Thymus (tissue), 11 donors: ENCODE measurements around the gene KIF2A. TPM values are rescaled to one million over a fixed set of nuclear protein-coding genes. Genes with fewer than 3 reads are reported as not detected.

Experiments used
- DNase-seq, 9 donors: peaks; one replicate each; pipeline ENCODE4 v3.0.0-alpha.2; 2013; ENCODE audit warnings: low spot score in 9 of 9, low read depth in 6 of 9, missing footprints in 1 of 9
- H3K27ac ChIP-seq, 2 donors: one replicate each; pipeline ENCODE4 v1.5.1; 2013; ENCODE audit warnings: control low read depth in 1 of 2, low read depth in 1 of 2, low read length in 1 of 2, mild to moderate bottlenecking in 1 of 2, moderate library complexity in 1 of 2
- H3K27me3 ChIP-seq, 2 donors: one replicate each; pipeline ENCODE4 v1.5.1; 2013; ENCODE audit warnings: low read length in 1 of 2; ENCODE audit not compliant: control insufficient read depth in 2 of 2, insufficient read depth in 1 of 2
- H3K36me3 ChIP-seq, 2 donors: one replicate each; pipeline ENCODE4 v1.5.1; 2013; ENCODE audit warnings: low read length in 1 of 2, mild to moderate bottlenecking in 1 of 2, moderate library complexity in 1 of 2; ENCODE audit not compliant: control insufficient read depth in 2 of 2, insufficient read depth in 2 of 2
- H3K4me1 ChIP-seq, 2 donors: one replicate each; pipeline ENCODE4 v1.5.1; 2013; ENCODE audit warnings: low read length in 2 of 2; ENCODE audit not compliant: control insufficient read depth in 2 of 2, insufficient read depth in 2 of 2
- H3K4me3 ChIP-seq, 2 donors: one replicate each; pipeline ENCODE4 v1.5.1; 2013; ENCODE audit warnings: low read length in 2 of 2, control low read depth in 1 of 2, mild to moderate bottlenecking in 1 of 2
- H3K9me3 ChIP-seq, 2 donors: one replicate each; pipeline ENCODE4 v1.5.1; 2013; ENCODE audit warnings: low read length in 1 of 2, mild to moderate bottlenecking in 1 of 2; ENCODE audit not compliant: control insufficient read depth in 2 of 2, insufficient read depth in 1 of 2
- WGBS: extraction: QIAGEN DNeasy Blood & Tissue Kit; methylation state at CpG from one replicate; pipeline ENCODE4 v1.1.7; 2013; 5-methylcytosine and 5-hydroxymethylcytosine counted together
- polyA plus RNA-seq: library from polyadenylated mRNA; stranded (reverse); fragments of 200-250 nt; gene quantifications from one replicate; pipeline ENCODE4 v1.2.3, GENCODE V29; 2013
- total RNA-seq: library from RNA; stranded (reverse); fragments of 120-200 nt; gene quantifications from one replicate; pipeline ENCODE4 v1.2.4, GENCODE V29; 2013
- donor health status: healthy.

The KIF2A gene
- total and polyA plus RNA-seq, 2 donors = 14.7 to 70.5 TPM

DNA sequence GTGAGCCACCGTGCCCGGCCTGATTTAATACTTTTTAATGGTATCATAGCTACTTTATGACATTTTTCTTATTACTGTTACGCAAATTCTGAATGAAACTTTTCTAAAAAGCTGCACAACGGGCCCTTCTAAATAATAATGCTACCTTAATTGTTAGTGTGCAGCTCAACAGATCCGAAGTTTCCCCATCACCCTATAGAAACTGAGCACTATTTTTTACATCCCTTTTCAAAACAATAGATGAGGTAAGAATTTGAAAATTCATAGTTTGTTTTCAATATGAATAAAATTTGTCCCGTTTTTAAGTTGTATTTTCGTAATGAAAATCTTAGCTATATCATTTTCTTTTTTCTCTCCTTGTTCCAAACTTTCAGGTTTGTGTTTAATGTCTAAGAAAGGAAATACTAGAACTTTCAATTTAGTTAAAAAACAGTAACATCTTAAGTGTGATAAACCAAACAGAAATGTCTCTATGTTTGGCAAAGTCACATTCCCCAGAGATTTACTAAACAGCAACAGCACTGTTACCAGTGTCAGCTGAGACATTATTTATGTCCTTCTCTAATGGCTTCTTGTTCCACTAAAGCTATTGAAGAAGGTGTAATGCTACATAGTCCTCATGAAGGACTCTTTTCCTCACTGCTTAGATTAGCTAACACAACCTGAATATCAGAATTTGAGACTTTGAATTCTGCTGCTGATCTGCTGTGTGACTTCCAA, 22.9 kb downstream of the KIF2A start:
- no peak overlapping the region for H3K27ac ChIP-seq

GRCh38 chr5:62330302-62330701, 24.3 kb downstream of the KIF2A start:
- H3K4me3 ChIP-seq = no peak overlapping the region

More for the DNA sequence above, 22.9 kb downstream of the KIF2A start:
- H3K27me3 ChIP-seq = no peaks in the 10 kb centered on the region
- no peak for DNase-seq
- no peak overlapping the region for H3K4me3 ChIP-seq
- H3K9me3 ChIP-seq = no peaks in the 10 kb centered on the region
- peaks cover 3 to 5% of the 10 kb centered on the region in 2 donors for H3K36me3 ChIP-seq
- WGBS = 97% methylated on average over 7 of the region's 7 CpGs
- no peaks in the 10 kb centered on the region for H3K4me1 ChIP-seq

GRCh38 chr5:62331921-62332320, 25.9 kb downstream of the KIF2A start:
- H3K27ac ChIP-seq = no peak overlapping the region
- no peak for DNase-seq

More at GRCh38 chr5:62330302-62330701, 24.3 kb downstream of the KIF2A start:
- Histone ChIP-seq H3K27me3 (no peaks in the 10 kb centered on the region), H3K27ac (no peak overlapping the region), H3K36me3 (peaks cover 11 to 17% of the 10 kb centered on the region in 2 donors), H3K9me3 (no peaks in the 10 kb centered on the region), H3K4me1 (no peaks in the 10 kb centered on the region)
- DNase-seq = no peak
- WGBS = 95% methylated on average over 1 of the region's 1 CpG

DNA sequence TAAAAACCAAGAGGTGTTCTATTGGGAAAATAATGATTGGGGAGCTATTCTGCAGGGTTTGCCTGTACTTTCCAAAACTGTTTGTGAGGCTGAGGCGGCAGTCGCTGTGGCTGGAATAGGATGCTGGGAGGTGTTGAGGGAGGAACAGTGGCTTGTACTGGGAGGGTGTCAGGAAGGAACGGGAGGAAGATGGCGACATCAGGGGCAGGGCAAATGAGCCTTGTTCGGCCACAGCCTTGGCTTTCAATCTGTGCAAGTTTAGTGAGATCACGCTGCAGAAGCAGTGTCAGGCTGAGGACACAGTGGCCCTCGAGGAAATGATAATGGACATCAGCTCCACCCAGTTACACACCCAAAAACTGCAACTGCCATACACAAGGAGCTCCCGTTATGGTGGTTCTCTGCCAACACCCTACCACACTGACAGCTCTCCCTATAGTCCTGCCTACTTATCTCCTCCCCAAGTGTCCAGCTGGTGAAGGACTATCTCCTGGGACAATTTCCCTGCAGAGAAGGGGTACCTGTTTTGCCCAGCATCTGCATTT, 27.3 kb downstream of the KIF2A start:
- Histone ChIP-seq H3K9me3 (no peaks in the 10 kb centered on the region), H3K36me3 (peaks cover 11 to 17% of the 10 kb centered on the region in 2 donors), H3K27ac (no peak overlapping the region), H3K4me1 (no peaks in the 10 kb centered on the region), H3K27me3 (no peaks in the 10 kb centered on the region), H3K4me3 (no peak overlapping the region)
- no peak for DNase-seq
- 96% methylated on average over 8 of the region's 8 CpGs for WGBS

More at GRCh38 chr5:62331921-62332320, 25.9 kb downstream of the KIF2A start:
- Histone ChIP-seq H3K4me3 (no peak overlapping the region), H3K36me3 (peaks cover 11 to 17% of the 10 kb centered on the region in 2 donors), H3K4me1 (no peaks in the 10 kb centered on the region), H3K9me3 (no peaks in the 10 kb centered on the region), H3K27me3 (no peaks in the 10 kb centered on the region)

DNA sequence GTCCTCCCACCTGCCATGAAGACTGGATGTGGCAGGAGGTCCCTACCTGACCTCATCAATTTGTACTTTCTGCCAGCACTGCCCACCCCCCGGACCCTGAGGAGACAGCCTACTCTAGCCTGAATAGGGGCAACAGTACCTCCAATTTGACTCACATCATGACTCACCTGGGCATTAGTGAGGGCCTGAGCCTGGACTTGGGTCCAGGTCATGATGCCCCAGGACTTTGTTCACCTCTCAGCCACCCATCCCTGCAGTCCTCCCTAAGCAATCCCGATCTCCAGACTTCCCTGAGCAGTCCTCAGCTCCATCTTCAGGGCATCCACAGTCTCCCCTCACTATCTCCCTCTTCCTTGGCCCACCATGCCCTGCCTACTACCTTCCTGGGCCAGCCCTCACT, 28.1 kb downstream of the KIF2A start:
- Histone ChIP-seq H3K4me1 (no peaks in the 10 kb centered on the region), H3K9me3 (no peaks in the 10 kb centered on the region), H3K27ac (no peak overlapping the region), H3K27me3 (no peaks in the 10 kb centered on the region), H3K36me3 (peaks cover 11 to 17% of the 10 kb centered on the region in 2 donors), H3K4me3 (no peak overlapping the region)
- DNase-seq = no peak
- WGBS = 98% methylated on average over 2 of the region's 2 CpGs

DNA sequence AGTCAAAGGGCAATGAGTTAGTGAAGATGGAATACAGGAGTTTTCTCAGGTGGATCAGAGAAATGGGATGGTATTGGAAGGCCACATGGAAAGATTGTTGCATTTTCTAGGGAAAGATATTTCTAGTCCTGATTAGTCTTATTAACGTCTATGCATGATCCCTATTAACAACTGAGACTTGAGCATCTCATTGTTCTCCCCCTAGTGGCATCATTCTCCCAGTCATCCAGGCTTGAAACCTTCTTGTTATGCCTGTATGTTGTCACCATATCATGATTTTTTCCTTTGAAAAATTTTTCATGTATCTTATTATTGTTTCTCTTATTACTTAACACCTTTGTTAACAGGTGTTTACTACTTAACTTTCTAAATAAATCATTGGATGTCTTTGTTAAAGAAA, 34.4 kb downstream of the KIF2A start:
- H3K27ac ChIP-seq = no peak overlapping the region

GRCh38 chr5:62340979-62341378, 35.0 kb downstream of the KIF2A start:
- H3K9me3 ChIP-seq = no peaks in the 10 kb centered on the region
- H3K36me3 ChIP-seq = peaks cover 3 to 5% of the 10 kb centered on the region in 2 donors
- peaks cover 9 to 12% of the 10 kb centered on the region in 2 donors for H3K4me1 ChIP-seq
- no peak for DNase-seq
- over 99% methylated on average over 2 of the region's 2 CpGs for WGBS
- H3K4me3 ChIP-seq = no peak overlapping the region
- H3K27ac ChIP-seq = no peak overlapping the region
- H3K27me3 ChIP-seq = no peaks in the 10 kb centered on the region

More for the DNA sequence above, 34.4 kb downstream of the KIF2A start:
- no peaks in the 10 kb centered on the region for H3K27me3 ChIP-seq
- WGBS = 0% methylated on average over 1 of the region's 1 CpG
- no peak overlapping the region for H3K4me3 ChIP-seq
- no peaks in the 10 kb centered on the region for H3K9me3 ChIP-seq
- peak in 2 of 9 donors; percentile 14 to 15 for DNase-seq
- H3K36me3 ChIP-seq = peaks cover 3 to 5% of the 10 kb centered on the region in 2 donors
- peaks cover 9 to 12% of the 10 kb centered on the region in 2 donors for H3K4me1 ChIP-seq

DNA sequence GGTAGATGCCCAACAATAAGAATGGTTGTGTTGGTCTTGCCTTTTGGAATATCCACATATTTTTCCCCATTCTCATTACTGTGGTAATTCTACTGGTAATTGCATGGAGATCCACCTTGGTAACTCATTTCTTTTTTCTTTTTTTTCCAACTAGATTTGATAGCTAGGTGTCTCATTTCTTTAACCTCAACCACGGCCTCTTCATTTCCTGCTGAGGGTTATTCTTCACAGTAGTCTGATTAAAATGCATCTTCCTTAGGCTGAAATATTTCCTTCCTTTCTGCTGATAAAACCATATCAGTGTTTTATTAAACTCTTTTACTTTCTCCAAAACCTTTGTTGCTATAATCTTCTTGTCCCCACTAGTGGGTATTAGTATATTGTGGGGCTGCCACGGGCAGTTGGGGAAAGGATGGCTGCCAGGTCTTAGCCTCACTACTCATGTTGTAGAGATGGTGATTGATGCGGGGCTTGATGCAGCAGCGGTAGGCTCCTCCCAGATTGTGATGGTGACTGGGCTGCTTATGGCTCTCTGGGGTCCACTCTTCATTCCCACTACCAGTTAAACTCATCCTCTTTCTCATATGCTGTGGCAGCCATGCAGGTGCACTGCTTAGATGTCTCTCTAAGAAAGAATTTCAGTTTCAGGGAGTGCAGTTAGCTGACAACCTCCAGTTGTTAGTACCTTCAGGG, 35.9 kb downstream of the KIF2A start:
- no peak overlapping the region for H3K4me3 ChIP-seq
- no peaks in the 10 kb centered on the region for H3K9me3 ChIP-seq
- peaks cover 3 to 5% of the 10 kb centered on the region in 2 donors for H3K36me3 ChIP-seq
- no peaks in the 10 kb centered on the region for H3K27me3 ChIP-seq
- no peak overlapping the region for H3K27ac ChIP-seq
- peak in 2 of 9 donors; percentile 9 to 39 for DNase-seq
- peaks cover 9 to 12% of the 10 kb centered on the region in 2 donors for H3K4me1 ChIP-seq
- WGBS = 73% methylated on average over 4 of the region's 4 CpGs

- 99% methylated on average over 2 of the region's 2 CpGs for WGBS
- no peak for DNase-seq
- Histone ChIP-seq H3K4me3 (no peak overlapping the region), H3K27ac (no peak overlapping the region), H3K9me3 (no peaks in the 10 kb centered on the region), H3K27me3 (no peaks in the 10 kb centered on the region), H3K36me3 (peaks cover 3 to 5% of the 10 kb centered on the region in 2 donors), H3K4me1 (peaks cover 9 to 12% of the 10 kb centered on the region in 2 donors)
Measured at GRCh38 chr5:62342476-62342837, 36.5 kb downstream of the KIF2A start.
